HG03039 (cell line): ENCODE data around the gene ZNF888.
"Not testable (repeated sequence)": the region's sequence is repeated elsewhere in the genome, so short reads cannot be mapped to it uniquely, and the experiment has no call there.

Experiments used
- ATAC-seq: cut with Tn5 transposase; IDR thresholded peaks from one replicate; pipeline ENCODE4 v1.9.1; 2021; ENCODE audit warnings: mild to moderate bottlenecking, moderate library complexity; ENCODE audit not compliant: unreplicated experiment

Gene ZNF888

GRCh38 chr19:52922841-52923777 lies at the start of gene ZNF888:
Gene ZNF888, minus strand, starts transcription at chr19:52923428. Its CDS starts 5,555 bp downstream, at chr19:52917873.
- peak; percentile 81 for ATAC-seq

GRCh38 chr19:52967772-52968171 lies 44.5 kb upstream of the ZNF888 start:
- no peak for ATAC-seq

- ATAC-seq: peak; percentile 17
Measured at GRCh38 chr19:52963247-52963618, 40.0 kb upstream of the ZNF888 start.

GRCh38 chr19:52962394-52963246 lies 39.4 kb upstream of the ZNF888 start, which contains the start of gene ZNF816:
Gene ZNF816, minus strand, starts transcription at chr19:52962881. Its CDS starts 6,792 bp downstream, at chr19:52956089.
- peak; percentile 96 for ATAC-seq

- no peak for ATAC-seq
Measured at GRCh38 chr19:52961981-52962380, 38.8 kb upstream of the ZNF888 start.

GRCh38 chr19:52959613-52960295 lies 36.5 kb upstream of the ZNF888 start:
- ATAC-seq: no peak

GRCh38 chr19:52957591-52957990 lies 34.4 kb upstream of the ZNF888 start:
- ATAC-seq: no peak

- no peak for ATAC-seq
Measured at GRCh38 chr19:52956917-52957316, 33.7 kb upstream of the ZNF888 start.

GRCh38 chr19:52949422-52949821 lies 26.2 kb upstream of the ZNF888 start:
- no peak for ATAC-seq

GRCh38 chr19:52948025-52948770 lies 25.0 kb upstream of the ZNF888 start:
- no peak for ATAC-seq

- ATAC-seq: no peak
Measured at GRCh38 chr19:52946322-52947310, 23.4 kb upstream of the ZNF888 start.

- no peak for ATAC-seq
Measured at GRCh38 chr19:52945652-52946321, 22.6 kb upstream of the ZNF888 start.

- not testable (repeated sequence) for ATAC-seq
Measured at GRCh38 chr19:52944703-52945493, 21.7 kb upstream of the ZNF888 start.

- ATAC-seq: no peak
Measured at GRCh38 chr19:52943884-52944643, 20.8 kb upstream of the ZNF888 start.

- no peak for ATAC-seq
Measured at GRCh38 chr19:52943134-52943883, 20.1 kb upstream of the ZNF888 start.
